HG02981 (cell line): ENCODE measurements around the gene BASP1.
"Not testable (repeated sequence)": the region's sequence is repeated elsewhere in the genome, so short reads cannot be mapped to it uniquely, and the experiment has no call there.

Experiments used
- ATAC-seq: cut with Tn5 transposase; IDR thresholded peaks from one replicate; pipeline ENCODE4 v1.9.1; 2021; ENCODE audit warnings: mild to moderate bottlenecking, moderate library complexity; ENCODE audit not compliant: unreplicated experiment

Gene BASP1

DNA sequence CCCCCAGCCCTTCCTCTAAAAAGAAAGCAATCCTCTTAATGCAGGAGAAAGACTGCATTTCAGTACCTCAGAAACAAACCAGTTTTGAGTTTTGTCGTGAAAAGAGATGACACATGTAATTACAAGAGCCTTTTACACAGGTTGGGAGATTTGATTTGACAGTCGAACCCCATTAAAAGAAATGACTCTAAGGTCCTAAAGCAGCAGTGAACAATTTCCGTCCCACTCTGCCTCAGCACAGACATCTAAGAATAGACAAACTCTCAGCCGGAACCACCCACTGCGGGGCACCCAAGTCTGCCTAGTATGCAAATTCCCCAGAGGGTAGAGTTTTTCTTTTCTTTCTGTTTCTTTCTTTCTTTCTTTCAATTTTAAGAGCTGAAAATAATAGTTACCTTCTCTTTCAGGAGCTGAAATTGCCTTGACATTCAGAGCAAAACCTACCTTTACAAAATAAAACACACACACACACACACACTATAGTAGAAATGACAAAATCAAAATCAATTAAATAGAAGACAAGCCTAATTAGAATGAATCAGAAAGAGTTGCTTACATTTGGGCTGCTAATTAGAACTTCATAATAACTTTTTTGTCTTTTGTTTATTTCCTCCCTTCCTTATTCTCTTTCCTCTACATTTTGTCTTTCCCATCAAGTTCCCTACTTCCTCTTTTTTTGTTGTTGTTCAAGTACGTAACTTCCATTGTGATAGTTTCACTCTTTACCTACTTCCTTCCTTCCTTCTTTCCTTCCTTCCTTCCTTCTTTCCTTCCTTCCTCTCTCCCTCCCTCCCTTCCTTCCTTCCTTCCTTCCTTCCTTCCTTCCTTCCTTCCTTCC is 65.1 kb downstream of the BASP1 start:
- peak; percentile 97 for ATAC-seq

DNA sequence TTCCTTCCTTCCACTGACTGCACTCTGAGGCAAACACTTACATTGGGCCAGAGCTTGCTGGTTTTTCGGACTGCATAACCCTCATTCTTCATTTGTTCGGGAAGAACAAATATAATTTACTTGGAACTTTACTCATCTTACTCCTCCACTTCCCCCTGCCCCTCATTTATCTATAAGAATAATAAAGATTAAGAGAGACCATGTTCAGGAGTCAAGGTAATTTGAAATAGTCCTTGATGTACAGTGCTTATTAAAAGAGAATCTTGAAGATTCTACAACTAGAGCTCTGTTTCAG is 65.6 kb downstream of the BASP1 start:
- no peak for ATAC-seq

- no peak for ATAC-seq
Observed at GRCh38 chr5:17287501-17288155, 70.2 kb downstream of the BASP1 start.

- ATAC-seq = no peak
Observed at GRCh38 chr5:17288570-17288969, 71.1 kb downstream of the BASP1 start.

DNA sequence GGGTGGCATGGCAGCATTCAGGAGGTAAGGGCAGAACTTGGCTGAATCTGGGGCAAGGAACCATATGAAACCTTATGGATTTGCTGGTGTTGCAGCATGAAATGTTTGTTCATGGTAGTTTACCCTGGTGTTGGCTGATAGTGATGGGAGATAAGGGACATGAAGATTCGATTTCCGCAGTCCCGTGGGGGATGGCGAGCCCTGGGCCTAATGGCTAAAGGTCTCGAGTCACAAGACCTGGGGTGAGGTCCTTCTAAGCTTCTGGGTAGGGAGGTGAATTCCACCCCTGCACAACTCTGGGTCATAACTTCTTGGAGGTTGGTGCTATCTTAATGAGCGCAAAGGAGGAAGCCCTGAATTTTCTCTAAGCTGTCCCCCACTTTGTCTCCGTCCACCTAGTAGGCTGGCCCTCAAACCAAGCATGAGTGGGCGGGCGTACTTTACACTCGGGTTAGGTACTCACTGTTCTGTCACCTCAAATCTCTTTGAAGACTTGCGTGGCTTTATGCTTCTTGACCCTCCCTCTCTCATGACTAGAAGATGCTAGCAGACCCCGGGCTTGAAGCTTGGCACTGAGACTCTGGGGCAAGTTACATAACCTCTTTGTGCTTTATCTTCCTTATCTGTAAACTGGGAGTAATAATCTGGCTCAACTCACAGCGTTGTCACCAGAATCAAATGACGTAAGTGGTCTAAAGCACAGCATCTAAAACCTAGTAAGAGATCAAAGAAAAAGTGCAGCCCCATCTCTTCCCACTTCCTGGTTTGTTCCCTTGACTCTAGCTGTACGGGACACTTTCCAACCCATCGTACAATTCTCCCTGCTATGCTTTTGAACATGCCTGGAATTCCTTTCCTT is 72.5 kb downstream of the BASP1 start:
- no peak for ATAC-seq

GRCh38 chr5:17290540-17290974 is 73.1 kb downstream of the BASP1 start:
- ATAC-seq = no peak

- no peak for ATAC-seq
Observed at GRCh38 chr5:17292434-17293015, 75.1 kb downstream of the BASP1 start.

GRCh38 chr5:17294639-17295311 is 77.3 kb downstream of the BASP1 start:
- ATAC-seq = no peak

DNA sequence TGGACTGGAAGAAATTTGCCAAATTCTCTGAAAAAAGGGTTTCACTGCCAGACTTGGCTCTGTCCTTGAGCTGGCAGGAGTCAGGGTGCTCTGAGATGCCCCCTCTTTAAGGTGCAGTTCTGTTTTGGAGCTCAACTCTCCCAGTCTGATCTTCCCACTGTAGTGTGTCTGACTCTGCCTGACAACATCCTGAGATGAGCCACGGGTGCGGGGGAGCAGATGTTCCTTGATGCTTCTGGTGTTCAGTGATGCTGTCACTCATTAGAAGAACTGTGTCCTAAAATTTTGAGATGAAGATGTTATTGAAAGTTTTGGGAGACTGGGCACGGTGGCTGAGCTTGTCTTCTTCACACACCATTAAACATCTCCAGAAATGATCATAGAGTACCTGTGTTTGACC is 78.2 kb downstream of the BASP1 start:
- no peak for ATAC-seq

GRCh38 chr5:17302106-17302505 is 84.7 kb downstream of the BASP1 start:
- no peak for ATAC-seq

DNA sequence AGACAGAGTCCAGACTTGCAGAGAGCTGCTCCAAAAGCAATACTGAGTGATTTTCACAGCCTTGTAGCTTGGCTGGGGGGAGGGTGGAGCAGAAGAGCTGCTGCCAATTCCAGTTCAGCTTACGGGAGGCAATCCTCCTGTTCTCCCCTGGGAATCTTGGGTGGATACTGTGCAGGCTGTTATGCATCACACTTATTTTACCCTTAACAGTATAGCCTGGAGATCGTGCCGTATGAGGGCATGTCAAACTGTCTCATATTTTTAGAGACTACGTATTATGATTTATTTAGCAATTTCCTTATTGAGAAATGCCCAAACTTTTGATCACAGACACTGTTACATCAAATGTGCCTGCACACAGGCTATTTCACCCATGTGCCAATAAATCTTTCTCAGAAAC is 85.2 kb downstream of the BASP1 start:
- no peak for ATAC-seq

DNA sequence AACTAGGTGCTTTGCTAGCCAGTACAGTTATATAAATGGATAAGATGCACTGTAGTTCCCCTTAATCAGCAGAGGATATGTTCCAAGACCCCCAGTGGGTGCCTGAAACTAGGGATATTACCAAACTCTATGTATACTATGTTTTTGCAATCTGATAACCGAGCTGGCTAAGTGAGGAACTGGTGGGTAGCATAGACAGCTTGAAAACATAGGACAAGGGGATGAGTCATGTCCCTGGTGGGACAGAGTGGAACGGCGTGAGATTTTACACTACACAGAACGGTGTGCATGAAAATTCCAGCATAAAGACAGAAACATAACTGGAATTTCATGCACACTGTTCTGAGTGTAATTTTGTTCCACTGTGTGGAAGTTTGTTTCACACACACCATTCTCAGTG is 86.9 kb downstream of the BASP1 start:
- ATAC-seq = no peak

- no peak for ATAC-seq
Observed at GRCh38 chr5:17305017-17305416, 87.6 kb downstream of the BASP1 start.

DNA sequence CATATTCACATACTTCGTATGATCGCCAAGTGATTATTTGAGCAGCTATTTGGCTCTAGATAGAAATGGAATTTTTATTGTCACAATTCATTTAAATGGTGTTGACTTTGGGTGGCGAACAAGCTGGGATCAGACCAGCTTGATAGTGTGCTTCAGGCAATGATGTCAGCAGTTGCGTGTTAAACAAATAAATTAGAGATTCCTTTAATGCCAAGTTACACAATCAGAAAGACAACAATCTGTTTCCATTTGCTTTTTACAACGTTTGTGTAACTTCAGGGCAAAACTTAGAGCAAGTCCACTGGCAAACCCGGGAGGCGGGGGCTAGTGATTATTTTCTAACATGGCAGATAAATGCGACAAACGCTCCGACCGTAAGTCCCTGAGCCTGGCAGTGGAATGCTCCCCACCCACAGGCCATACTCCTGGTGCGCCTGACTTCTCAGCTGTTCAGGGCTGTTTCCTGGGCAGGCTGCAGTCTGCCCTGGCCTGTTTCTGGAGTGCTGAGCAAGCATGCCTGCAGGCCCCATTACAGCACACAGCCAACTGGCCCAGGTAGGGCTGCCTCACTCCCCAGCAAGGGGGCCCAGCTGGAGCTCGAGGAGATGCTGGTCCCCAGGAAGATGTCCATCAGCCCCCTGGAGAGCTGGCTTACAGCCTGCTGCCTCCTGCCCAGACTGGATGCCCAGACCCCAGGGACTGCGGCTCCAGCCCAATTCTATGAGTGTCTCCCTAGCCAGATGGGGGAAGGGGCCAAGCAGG is 88.7 kb downstream of the BASP1 start:
- ATAC-seq = no peak

DNA sequence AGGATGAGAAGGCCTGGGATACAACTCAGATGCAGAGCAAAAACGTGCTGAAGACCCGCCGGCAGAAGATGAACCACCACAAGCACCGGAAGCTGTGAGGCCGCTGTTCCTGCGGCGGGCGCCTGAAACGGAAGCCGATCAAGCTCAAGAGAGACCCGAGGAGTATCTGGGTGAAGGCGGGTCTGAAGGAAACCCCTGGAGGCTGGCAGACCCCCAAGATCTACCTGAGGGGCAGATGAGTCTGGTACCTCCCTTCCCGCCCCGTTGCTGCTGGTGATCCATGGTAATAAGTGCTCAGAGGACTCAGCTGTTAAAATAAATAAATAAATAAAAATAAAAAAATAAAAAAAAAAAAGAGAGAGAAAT is 89.3 kb downstream of the BASP1 start:
- no peak for ATAC-seq

DNA sequence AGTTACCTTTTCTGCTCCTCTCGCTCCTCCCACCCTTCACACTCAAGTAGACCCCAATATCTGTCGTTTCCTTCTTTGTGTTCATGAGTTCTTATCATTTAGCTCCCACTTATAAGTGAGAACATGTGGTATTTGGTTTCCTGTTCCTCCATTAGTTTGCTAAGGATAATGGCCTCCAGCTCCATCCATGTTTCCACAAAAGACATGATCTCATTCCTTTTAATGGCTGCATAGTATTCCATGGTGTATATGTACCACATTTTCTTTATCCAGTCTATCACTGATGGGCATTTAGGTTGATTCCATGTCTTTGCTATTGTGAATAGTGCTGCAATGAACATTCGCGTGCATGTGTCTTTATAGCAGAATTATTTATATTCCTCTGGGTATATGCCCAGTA is 90.0 kb downstream of the BASP1 start:
- not testable (repeated sequence) for ATAC-seq

DNA sequence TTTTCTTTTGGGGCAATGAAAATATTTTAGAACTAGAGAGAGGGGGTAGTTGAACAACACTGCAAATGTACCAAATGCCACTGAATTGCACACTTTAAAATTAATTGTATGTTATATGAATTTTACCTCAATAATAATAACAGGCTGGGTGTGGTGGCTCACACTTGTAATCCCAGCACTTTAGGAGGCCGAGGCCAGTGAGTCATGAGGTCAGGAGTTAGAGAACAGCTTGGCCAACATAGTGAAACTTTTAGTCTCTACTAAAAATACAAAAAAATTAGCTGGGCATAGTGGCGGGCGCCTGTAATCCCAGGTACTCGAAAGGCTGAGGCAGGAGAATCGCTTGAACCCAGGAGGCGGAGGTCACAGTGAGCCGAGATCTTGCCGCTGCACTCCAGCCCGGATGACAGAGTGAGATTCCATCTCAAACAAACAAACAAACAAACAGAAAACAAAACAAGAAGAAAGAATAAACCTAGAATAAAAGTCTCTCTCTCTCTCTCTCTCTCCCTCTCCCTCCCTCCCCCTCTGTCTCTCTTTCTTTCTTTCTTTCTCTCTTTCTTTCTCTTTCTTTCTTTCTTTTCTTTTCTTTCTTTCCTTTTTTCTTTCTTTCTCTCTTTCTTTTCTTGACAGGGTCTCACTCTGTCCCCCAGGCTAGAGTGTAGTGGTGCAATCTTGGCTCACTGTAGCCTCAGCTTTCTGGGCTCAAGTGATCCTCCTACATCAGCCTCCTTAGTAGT is 91.1 kb downstream of the BASP1 start:
- no peak for ATAC-seq

DNA sequence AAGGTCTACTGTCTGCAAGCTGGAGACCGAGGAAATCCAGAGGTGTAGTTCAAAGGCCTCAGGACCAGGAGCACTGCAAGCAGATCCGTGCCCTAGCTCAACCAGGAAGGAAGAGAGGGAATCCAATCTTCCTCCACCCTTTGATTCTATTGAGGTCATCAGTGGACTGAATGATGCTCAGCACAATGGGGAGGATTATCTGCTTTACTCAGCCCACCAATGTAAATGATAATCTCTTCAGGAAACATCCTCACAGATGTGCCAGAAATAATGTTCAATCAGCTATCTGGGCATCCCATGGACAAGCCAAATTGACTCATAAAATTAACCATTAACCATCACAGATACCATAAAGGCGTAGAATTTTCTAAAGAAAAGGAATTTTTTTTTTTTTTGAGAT is 92.0 kb downstream of the BASP1 start:
- no peak for ATAC-seq

- not testable (repeated sequence) for ATAC-seq
Observed at GRCh38 chr5:17310502-17310901, 93.1 kb downstream of the BASP1 start.
